ENCODE data around the gene PPP3CA.

GRCh38 chr4:101005659-101006058 is 341.7 kb downstream of the PPP3CA start:
- TF ChIP-seq POU2F2 (IDR thresholded peaks at IDR 0.05; ENCODE audit: low read depth, low read length) = no peak
- no peak for TF ChIP-seq POLR2A (IDR thresholded peaks at IDR 0.05; ENCODE audit: low read depth, low read length)
- TF ChIP-seq SPI1 (IDR thresholded peaks at IDR 0.05; ENCODE audit: low read depth, low read length) = no peak
- TF ChIP-seq POLR2AphosphoS5 (IDR thresholded peaks at IDR 0.05; ENCODE audit: low read depth, low read length) = no peak
